HL-60 (cell line): Measurements from ENCODE around the gene TOR2A.

ENCODE experiments used
- DNase-seq, 2 experiments: peaks; one replicate each; pipeline ENCODE4 v3.0.0-alpha.2; 2010 to 2020; ENCODE audit warnings: low read depth in 1 of 2, low spot score in 1 of 2
- H3K27ac ChIP-seq: fragments of 250-450 bp; sonication (Bioruptor Pico); replicated peaks from 2 replicates; pipeline ENCODE4 v1.5.1; 2020; ENCODE audit warnings: mild to moderate bottlenecking, moderate library complexity
- H3K27me3 ChIP-seq: fragments of 250-450 bp; sonication (Bioruptor Pico); 2 replicates; pipeline ENCODE4 v1.5.1; 2021; ENCODE audit warnings: mild to moderate bottlenecking, moderate library complexity; ENCODE audit not compliant: insufficient read depth, poor library complexity, severe bottlenecking
- H3K4me3 ChIP-seq: replicated peaks from 2 replicates; pipeline ENCODE4 v1.5.1; 2011; ENCODE audit warnings: mild to moderate bottlenecking, control low read depth, low read length; ENCODE audit not compliant: insufficient read depth
- CTCF ChIP-seq: IDR thresholded peaks from one replicate; pipeline ENCODE4 v1.5.1; 2011; ENCODE audit warnings: low read length, control low read depth, inconsistent platforms; ENCODE audit not compliant: insufficient read depth
- GABPA ChIP-seq: IDR thresholded peaks from 2 replicates; pipeline ENCODE4 v1.6.1; 2012; ENCODE audit warnings: low read depth
- POLR2AphosphoS5 ChIP-seq: IDR thresholded peaks from 2 replicates; pipeline ENCODE4 v1.6.1; 2012; ENCODE audit warnings: low read depth
- REST ChIP-seq: IDR thresholded peaks from 2 replicates; pipeline ENCODE4 v1.6.1; 2012; ENCODE audit warnings: low read depth; ENCODE audit not compliant: insufficient replicate concordance
- SPI1 ChIP-seq: IDR thresholded peaks from 2 replicates; pipeline ENCODE4 v1.6.1; 2012; ENCODE audit warnings: low read depth, mild to moderate bottlenecking, borderline replicate concordance

Gene TOR2A

GRCh38 chr9:127723444-127723843 lies 11.7 kb downstream of the TOR2A start:
- no peak overlapping the region for H3K4me3 ChIP-seq
- TF ChIP-seq SPI1 = no peak
- TF ChIP-seq CTCF = no peak
- TF ChIP-seq REST = no peak
- no peak for TF ChIP-seq GABPA
- TF ChIP-seq POLR2AphosphoS5 = no peak

GRCh38 chr9:127723013-127723412 lies 12.1 kb downstream of the TOR2A start:
- TF ChIP-seq SPI1 (no peak), GABPA (no peak), POLR2AphosphoS5 (no peak), CTCF (no peak), REST (no peak)
- no peak overlapping the region for H3K4me3 ChIP-seq
- no peak for DNase-seq
- no peak overlapping the region for H3K27ac ChIP-seq
- no peaks in the 10 kb centered on the region for H3K27me3 ChIP-seq

More at GRCh38 chr9:127723444-127723843, 11.7 kb downstream of the TOR2A start:
- Histone ChIP-seq H3K27me3 (no peaks in the 10 kb centered on the region), H3K27ac (no peak overlapping the region)
- DNase-seq = no peak

- no peak overlapping the region for H3K27ac ChIP-seq
- DNase-seq = no peak
Measured at GRCh38 chr9:127722055-127722745, 12.9 kb downstream of the TOR2A start.

More at GRCh38 chr9:127722055-127722745, 12.9 kb downstream of the TOR2A start:
- TF ChIP-seq POLR2AphosphoS5 (no peak), CTCF (no peak), REST (no peak), SPI1 (no peak), GABPA (no peak)
- Histone ChIP-seq H3K4me3 (no peak overlapping the region), H3K27me3 (no peaks in the 10 kb centered on the region)
